OCI-LY1 (cell line): Measurements from ENCODE around the gene AKT2.

Experiments used
- H2AFZ ChIP-seq: fragments of 200-600 bp; sonication (generic), shearing (Covaris generic); 2 replicates; pipeline ENCODE4 v1.6.0; 2014; ENCODE audit warnings: antibody characterized with exemption, mild to moderate bottlenecking, low read length
- H3F3A ChIP-seq: fragments of 200-600 bp; sonication (generic), shearing (Covaris generic); 2 replicates; pipeline ENCODE4 v1.6.0; 2014; ENCODE audit warnings: mild to moderate bottlenecking, antibody characterized with exemption, low read length, moderate library complexity; ENCODE audit not compliant: insufficient read depth
- H3K27ac ChIP-seq: fragments of 200-600 bp; sonication (generic); 2 replicates; pipeline ENCODE4 v1.5.1; 2014; ENCODE audit warnings: low read length, mixed run types, mild to moderate bottlenecking, low read depth; ENCODE audit not compliant: poor library complexity, severe bottlenecking
- H3K27me3 ChIP-seq: fragments of 200-600 bp; sonication (generic); 2 replicates; pipeline ENCODE4 v1.6.0; 2014; ENCODE audit warnings: antibody characterized with exemption, mild to moderate bottlenecking, low read length, moderate library complexity; ENCODE audit not compliant: insufficient read depth
- H3K36me3 ChIP-seq: fragments of 200-600 bp; sonication (generic); 2 replicates; pipeline ENCODE4 v1.6.1; 2014; ENCODE audit warnings: mild to moderate bottlenecking, antibody characterized with exemption, low read length, moderate library complexity, mixed read lengths; ENCODE audit not compliant: insufficient read depth
- H3K4me1 ChIP-seq: fragments of 200-600 bp; sonication (generic); 2 replicates; pipeline ENCODE4 v1.5.1; 2014; ENCODE audit warnings: mild to moderate bottlenecking, low read length, moderate library complexity; ENCODE audit not compliant: insufficient read depth, severe bottlenecking
- H3K4me2 ChIP-seq: fragments of 200-600 bp; sonication (generic), shearing (Covaris generic); 2 replicates; pipeline ENCODE4 v1.6.1; 2014; ENCODE audit warnings: low read length
- H3K4me3 ChIP-seq: fragments of 200-600 bp; sonication (generic); 2 replicates; pipeline ENCODE4 v1.5.1; 2014; ENCODE audit warnings: low read length, low read depth, mild to moderate bottlenecking, mixed read lengths; ENCODE audit not compliant: poor library complexity, severe bottlenecking
- H3K79me2 ChIP-seq: fragments of 200-600 bp; shearing (Covaris generic); 2 replicates; pipeline ENCODE4 v1.6.1; 2016; ENCODE audit warnings: mixed run types, low read length, mixed read lengths; ENCODE audit not compliant: insufficient read depth
- H3K9ac ChIP-seq: fragments of 200-600 bp; sonication (generic), shearing (Covaris generic); 2 replicates; pipeline ENCODE4 v1.6.1; 2014; ENCODE audit warnings: mild to moderate bottlenecking, low read length, mixed read lengths
- H3K9me2 ChIP-seq: fragments of 200-600 bp; sonication (generic), shearing (Covaris generic); 2 replicates; pipeline ENCODE4 v1.6.1; 2014; ENCODE audit warnings: low read depth, mild to moderate bottlenecking, low read length, mixed read lengths
- H3K9me3 ChIP-seq: fragments of 200-600 bp; shearing (Covaris generic); 2 replicates; pipeline ENCODE4 v1.6.1; 2014; ENCODE audit warnings: low read length, mixed read lengths
- H4K20me1 ChIP-seq: fragments of 200-600 bp; sonication (generic), shearing (Covaris generic); 2 replicates; pipeline ENCODE4 v1.6.0; 2016; ENCODE audit warnings: mild to moderate bottlenecking, low read length; ENCODE audit not compliant: insufficient read depth
- CTCF ChIP-seq: fragments of 200-600 bp; sonication (generic), shearing (Covaris generic); IDR thresholded peaks from 2 replicates; pipeline ENCODE4 v1.5.1; 2017; ENCODE audit warnings: mild to moderate bottlenecking, antibody characterized with exemption, low read length, moderate library complexity, mixed read lengths
- EZH2 ChIP-seq: fragments of 200-600 bp; sonication (generic), shearing (Covaris generic); IDR thresholded peaks from 2 replicates; pipeline ENCODE4 v1.8.0; 2017; ENCODE audit warnings: borderline replicate concordance, mixed run types, mild to moderate bottlenecking, antibody characterized with exemption, low read length, moderate library complexity, mixed read lengths

Gene AKT2

GRCh38 chr19:40303765-40304164, 18.6 kb upstream of the AKT2 start:
- no peaks in the 10 kb centered on the region for H3K36me3 ChIP-seq
- no peaks in the 10 kb centered on the region for H3K4me1 ChIP-seq
- no peak overlapping the region for H2AFZ ChIP-seq
- no peak overlapping the region for H3K4me2 ChIP-seq
- no peaks in the 10 kb centered on the region for H3K9me2 ChIP-seq
- no peak overlapping the region for H3K4me3 ChIP-seq
- TF ChIP-seq CTCF (no peak), EZH2 (no peak)
- no peaks in the 10 kb centered on the region for H3K9me3 ChIP-seq
- no peak overlapping the region for H3K9ac ChIP-seq
- no peaks in the 10 kb centered on the region for H3F3A ChIP-seq
- H4K20me1 ChIP-seq = no peaks in the 10 kb centered on the region
- no peaks in the 10 kb centered on the region for H3K79me2 ChIP-seq
- no peaks in the 10 kb centered on the region for H3K27me3 ChIP-seq
- H3K27ac ChIP-seq = no peak overlapping the region

GRCh38 chr19:40302224-40303011, 17.3 kb upstream of the AKT2 start:
- H3K36me3 ChIP-seq = no peaks in the 10 kb centered on the region
- no peaks in the 10 kb centered on the region for H3K27me3 ChIP-seq
- H3K27ac ChIP-seq = no peak overlapping the region

GRCh38 chr19:40300668-40301067, 15.5 kb upstream of the AKT2 start:
- no peaks in the 10 kb centered on the region for H3K79me2 ChIP-seq
- TF ChIP-seq CTCF (no peak), EZH2 (no peak)
- H3K4me2 ChIP-seq = no peak overlapping the region
- H4K20me1 ChIP-seq = no peaks in the 10 kb centered on the region
- H3K9me3 ChIP-seq = no peaks in the 10 kb centered on the region
- no peaks in the 10 kb centered on the region for H3K4me1 ChIP-seq
- no peaks in the 10 kb centered on the region for H3K27me3 ChIP-seq
- H3K9ac ChIP-seq = no peak overlapping the region
- no peaks in the 10 kb centered on the region for H3K9me2 ChIP-seq
- no peak overlapping the region for H3K4me3 ChIP-seq
- no peaks in the 10 kb centered on the region for H3K36me3 ChIP-seq
- no peaks in the 10 kb centered on the region for H3F3A ChIP-seq
- H2AFZ ChIP-seq = no peak overlapping the region
- no peak overlapping the region for H3K27ac ChIP-seq

More at GRCh38 chr19:40302224-40303011, 17.3 kb upstream of the AKT2 start:
- Histone ChIP-seq H2AFZ (no peak overlapping the region), H3K79me2 (no peaks in the 10 kb centered on the region), H3K9ac (no peak overlapping the region), H3K4me1 (no peaks in the 10 kb centered on the region), H3F3A (no peaks in the 10 kb centered on the region), H3K9me3 (no peaks in the 10 kb centered on the region), H3K4me2 (no peak overlapping the region), H4K20me1 (no peaks in the 10 kb centered on the region), H3K4me3 (no peak overlapping the region), H3K9me2 (no peaks in the 10 kb centered on the region)
- TF ChIP-seq EZH2 = no peak
- no peak for TF ChIP-seq CTCF
